GM12878 (cell line): ENCODE measurements around the gene COL6A6. TPM values are rescaled to one million over a fixed set of nuclear protein-coding genes. Genes with fewer than 3 reads are reported as not detected.

Experiments used
- CEBPB ChIP-seq, 2 experiments: fragments of 150-350 bp in 1 of 2; IDR thresholded peaks; 2 replicates each; pipeline ENCODE4 v1.6.1; 2012 to 2014; ENCODE audit warnings: low read depth in 2 of 2, low read length in 2 of 2, borderline replicate concordance in 1 of 2, inconsistent platforms in 1 of 2
- NR2C1 ChIP-seq: fragments of 450-650 bp; IDR thresholded peaks from 2 replicates; pipeline ENCODE4 v1.6.1; 2017; ENCODE audit warnings: antibody characterized with exemption, mild to moderate bottlenecking, moderate library complexity
- SMAD1 ChIP-seq: fragments of 450-650 bp; IDR thresholded peaks from 2 replicates; pipeline ENCODE4 v1.6.1; 2018; ENCODE audit warnings: mild to moderate bottlenecking, low read depth; ENCODE audit not compliant: partially characterized antibody
- SP1 ChIP-seq: IDR thresholded peaks from one replicate; pipeline ENCODE4 v1.6.1; 2011; ENCODE audit warnings: low read depth, low read length
- STAT3 ChIP-seq: IDR thresholded peaks from 2 replicates; pipeline ENCODE4 v1.6.1; 2011; ENCODE audit warnings: low read depth, low read length, improper control_type of control experiment
- TBL1XR1 ChIP-seq: IDR thresholded peaks from 2 replicates; pipeline ENCODE4 v1.6.1; 2012; ENCODE audit warnings: low read depth, low read length, improper control_type of control experiment
- polyA plus RNA-seq, 11 experiments: library from polyadenylated mRNA; depleted of rRNA in 4 of 11; unstranded in 6 of 11; stranded (reverse) in 5 of 11; fragments of >200 nt; fragmentation: Nextera tagmentation in 4 of 11; fragmentation: Illumina TruSeq in 1 of 11; extraction: Ambion mirVana in 4 of 11; extraction: Trizol in 1 of 11; gene quantifications; 1 replicate in 1 of 11; 2 replicates in 10 of 11; pipeline versions ENCODE4 v1.2.1 to v1.2.3, GENCODE V29; 2011 to 2016; ENCODE audit warnings: inconsistent platforms in 2 of 11, missing spikeins in 2 of 11, low read depth in 1 of 11
- total RNA-seq, 4 experiments: library from RNA; depleted of rRNA in 3 of 4; stranded (reverse); fragments of >200 nt in 3 of 4; fragmentation: Illumina TruSeq in 1 of 4; extraction: Trizol in 1 of 4; gene quantifications; 2 replicates each; pipeline versions ENCODE4 v1.2.1 to v1.2.3, GENCODE V29; 2013 to 2021

The COL6A6 gene
- total and polyA plus RNA-seq, 10 of the 15 experiments (the other 5 are each of a cell fraction or from before 2014, with no cell fraction given): 0.01 to 0.02 TPM; not detected in 8

DNA sequence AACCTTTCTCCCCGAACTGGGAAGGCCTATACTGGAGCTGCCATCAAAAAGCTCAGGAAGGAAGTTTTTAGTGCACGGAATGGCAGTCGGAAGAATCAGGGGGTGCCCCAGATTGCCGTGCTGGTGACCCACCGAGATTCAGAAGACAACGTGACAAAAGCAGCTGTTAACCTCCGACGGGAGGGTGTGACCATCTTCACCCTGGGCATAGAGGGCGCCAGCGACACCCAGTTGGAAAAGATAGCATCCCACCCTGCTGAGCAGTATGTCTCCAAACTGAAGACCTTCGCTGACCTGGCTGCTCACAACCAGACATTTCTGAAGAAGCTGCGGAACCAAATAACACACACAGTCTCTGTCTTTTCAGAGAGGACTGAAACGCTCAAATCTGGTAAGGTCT is 48.2 kb downstream of the COL6A6 start (continued):
- TF ChIP-seq CEBPB (IDR thresholded peaks at IDR 0.05; ENCODE audit: borderline replicate concordance in 1 of 2, low read depth in 2 of 2, low read length in 2 of 2) (no peak), TBL1XR1 (no peak), SP1 (no peak), SMAD1 (no peak), NR2C1 (no peak), STAT3 (no peak)

Other genes with a start within 250 kb of the COL6A6 start
- gene COL6A5, start 171.5 kb upstream of the COL6A6 start, total RNA-seq (2014; rRNA removed): 0.11 TPM in 1 of 2 replicates, not detected in the other
- not detected in 2 replicates for gene COL6A5, start 171.5 kb upstream of the COL6A6 start, total RNA-seq (2014; rRNA removed; fragmentation: Illumina TruSeq; extraction: Trizol)
- gene COL6A5, start 171.5 kb upstream of the COL6A6 start, total RNA-seq (2021): not detected in 2 replicates
- not detected in 2 replicates for gene COL6A5, start 171.5 kb upstream of the COL6A6 start, polyA plus RNA-seq (2011; rRNA removed)
- gene COL6A5, start 171.5 kb upstream of the COL6A6 start, polyA plus RNA-seq (2014; fragmentation: Illumina TruSeq; extraction: Trizol): 0.04 TPM in 1 of 2 replicates, not detected in the other
- gene COL6A5, start 171.5 kb upstream of the COL6A6 start, polyA plus RNA-seq (2014; fragmentation: Nextera tagmentation; extraction: Ambion mirVana): not detected
- gene COL6A5, start 171.5 kb upstream of the COL6A6 start, polyA plus RNA-seq (2014; rRNA removed): not detected in 2 replicates
- gene COL6A5, start 171.5 kb upstream of the COL6A6 start, polyA plus RNA-seq (2016; fragmentation: Nextera tagmentation; extraction: Ambion mirVana): not detected
- 31.2 and 32.9 TPM in 2 replicates for gene PIK3R4, start 229.7 kb downstream of the COL6A6 start, total RNA-seq (2014; rRNA removed)
- 28.7 and 31.2 TPM in 2 replicates for gene PIK3R4, start 229.7 kb downstream of the COL6A6 start, total RNA-seq (2014; rRNA removed; fragmentation: Illumina TruSeq; extraction: Trizol)
- gene PIK3R4, start 229.7 kb downstream of the COL6A6 start, total RNA-seq (2021): 23.0 and 23.1 TPM in 2 replicates
- 45.9 and 50.2 TPM in 2 replicates for gene PIK3R4, start 229.7 kb downstream of the COL6A6 start, polyA plus RNA-seq (2011; rRNA removed)
- 32.4 and 38.5 TPM in 2 replicates for gene PIK3R4, start 229.7 kb downstream of the COL6A6 start, polyA plus RNA-seq (2014; fragmentation: Illumina TruSeq; extraction: Trizol)
- gene PIK3R4, start 229.7 kb downstream of the COL6A6 start, polyA plus RNA-seq (2014; fragmentation: Nextera tagmentation; extraction: Ambion mirVana): 10 to 100 TPM; 22.6 to 35.8 TPM
- gene PIK3R4, start 229.7 kb downstream of the COL6A6 start, polyA plus RNA-seq (2014; rRNA removed): 22.7 and 24.5 TPM in 2 replicates
- 10 to 100 TPM; 29.9 to 32.8 TPM for gene PIK3R4, start 229.7 kb downstream of the COL6A6 start, polyA plus RNA-seq (2016; fragmentation: Nextera tagmentation; extraction: Ambion mirVana)